SKM-1 treated with dmso at 0.1 percent for 144 hours (cell line): Measurements from ENCODE around the gene SEMA6D.
"Not testable (repeated sequence)": the region's sequence is repeated elsewhere in the genome, so short reads cannot be mapped to it uniquely, and the experiment has no call there.

Experiments
- DNase-seq: peaks from one replicate; lab custom pipeline; 2025; ENCODE audit not compliant: unreplicated experiment; lab: John Stamatoyannopoulos, UW

Gene SEMA6D

GRCh38 chr15:47715856-47716445 is 1.4 kb upstream of the SEMA6D start:
- no peak for DNase-seq

- no peak for DNase-seq
Measured at GRCh38 chr15:47716516-47716915, 789 bp upstream of the SEMA6D start.

GRCh38 chr15:47718497-47719437 is 1.5 kb downstream of the SEMA6D start:
- DNase-seq = no peak

GRCh38 chr15:47719730-47720129 is 2.4 kb downstream of the SEMA6D start:
- no peak for DNase-seq

- DNase-seq = no peak
Measured at GRCh38 chr15:47720555-47720954, 3.2 kb downstream of the SEMA6D start.

- DNase-seq = no peak
Measured at GRCh38 chr15:47721676-47722075, 4.4 kb downstream of the SEMA6D start.

- DNase-seq = no peak
Measured at GRCh38 chr15:47724346-47724745, 7.0 kb downstream of the SEMA6D start.

GRCh38 chr15:47725051-47725450 is 7.7 kb downstream of the SEMA6D start:
- no peak for DNase-seq

GRCh38 chr15:47725906-47726305 is 8.6 kb downstream of the SEMA6D start:
- no peak for DNase-seq

GRCh38 chr15:47726399-47726823 is 9.1 kb downstream of the SEMA6D start:
- DNase-seq = no peak

GRCh38 chr15:47727137-47727536 is 9.8 kb downstream of the SEMA6D start:
- DNase-seq = no peak

- no peak for DNase-seq
Measured at GRCh38 chr15:47727676-47728075, 10.4 kb downstream of the SEMA6D start.

GRCh38 chr15:47728426-47728825 is 11.1 kb downstream of the SEMA6D start:
- no peak for DNase-seq

GRCh38 chr15:47728886-47729285 is 11.6 kb downstream of the SEMA6D start:
- no peak for DNase-seq

GRCh38 chr15:47731230-47731629 is 13.9 kb downstream of the SEMA6D start:
- DNase-seq = no peak

- DNase-seq = no peak
Measured at GRCh38 chr15:47732248-47732647, 14.9 kb downstream of the SEMA6D start.

GRCh38 chr15:47733085-47733484 is 15.8 kb downstream of the SEMA6D start:
- DNase-seq = no peak

GRCh38 chr15:47736143-47736786 is 19.0 kb downstream of the SEMA6D start:
- no peak for DNase-seq

- no peak for DNase-seq
Measured at GRCh38 chr15:47737477-47737876, 20.2 kb downstream of the SEMA6D start.

- not testable (repeated sequence) for DNase-seq
Measured at GRCh38 chr15:47738144-47738825, 21.0 kb downstream of the SEMA6D start.

- DNase-seq = peak; percentile 13
Measured at GRCh38 chr15:47741082-47741481, 23.8 kb downstream of the SEMA6D start.
